ENCODE results near the gene VSTM4. TPM values are rescaled to one million over a fixed set of nuclear protein-coding genes. Genes with fewer than 3 reads are reported as not detected.

Gene VSTM4
- total RNA-seq, 3 donors from 2014 or later (not counting 1 experiment from before 2014, with no cell fraction given) = 0.38 to 0.57 (median 0.45) TPM

GRCh38 chr10:49094646-49095045 lies 20.7 kb downstream of the VSTM4 start:
- no peak overlapping the region for H3K4me3 Mint-ChIP-seq
- no peak for DNase-seq
- no peak overlapping the region for H3K4me3 ChIP-seq (ENCODE audit: low read length)
- no peaks in the 10 kb centered on the region for H3K36me3 ChIP-seq (ENCODE audit: control insufficient read depth, insufficient read depth, low read length)
- no peaks in the 10 kb centered on the region for H3K4me1 Mint-ChIP-seq
- H3K27ac Mint-ChIP-seq = no peak overlapping the region
- H3K36me3 Mint-ChIP-seq = no peaks in the 10 kb centered on the region
- H3K4me1 ChIP-seq (ENCODE audit: control insufficient read depth, insufficient read depth, low read length) = no peaks in the 10 kb centered on the region
- intact Hi-C loops (cut with micrococcal nuclease) = no loop called here
- no peak for TF ChIP-seq CTCF (IDR thresholded peaks at IDR 0.05)
- no peaks in the 10 kb centered on the region for H3K27me3 ChIP-seq (ENCODE audit: control insufficient read depth, insufficient read depth, low read length)
- H3K27me3 Mint-ChIP-seq (ENCODE audit: low read depth in 2 of 2) = peaks cover 0 to under 1% of the 10 kb centered on the region in 2 donors
- ATAC-seq = no peak
- WGBS (ENCODE audit: insufficient coverage) = 92% methylated on average over 4 of the region's 4 CpGs
- H3K9me3 Mint-ChIP-seq = no peaks in the 10 kb centered on the region
- H3K27ac ChIP-seq (ENCODE audit: low read length) = no peak overlapping the region
- no peaks in the 10 kb centered on the region for H3K9me3 ChIP-seq (ENCODE audit: control insufficient read depth, insufficient read depth, low read length)

GRCh38 chr10:49093922-49094321 lies 21.4 kb downstream of the VSTM4 start:
- ATAC-seq (no peak), DNase-seq (no peak)
- Mint-ChIP-seq H3K9me3 (no peaks in the 10 kb centered on the region), H3K4me3 (no peak overlapping the region), H3K36me3 (no peaks in the 10 kb centered on the region), H3K4me1 (no peaks in the 10 kb centered on the region), H3K27ac (no peak overlapping the region), H3K27me3 (ENCODE audit: low read depth in 2 of 2) (no peaks in the 10 kb centered on the region)
- H3K9me3 ChIP-seq (ENCODE audit: control insufficient read depth, insufficient read depth, low read length) = no peaks in the 10 kb centered on the region
- H3K27me3 ChIP-seq (ENCODE audit: control insufficient read depth, insufficient read depth, low read length) = no peaks in the 10 kb centered on the region
- H3K4me3 ChIP-seq (ENCODE audit: low read length) = no peak overlapping the region
- H3K27ac ChIP-seq (ENCODE audit: low read length) = no peak overlapping the region
- 93% methylated on average over 10 of the region's 10 CpGs for WGBS (ENCODE audit: insufficient coverage)
- no peak for TF ChIP-seq CTCF (IDR thresholded peaks at IDR 0.05)
- no peaks in the 10 kb centered on the region for H3K4me1 ChIP-seq (ENCODE audit: control insufficient read depth, insufficient read depth, low read length)
- intact Hi-C loops (cut with micrococcal nuclease) = no loop called here
- no peaks in the 10 kb centered on the region for H3K36me3 ChIP-seq (ENCODE audit: control insufficient read depth, insufficient read depth, low read length)

GRCh38 chr10:49092477-49092876 lies 22.8 kb downstream of the VSTM4 start:
- Mint-ChIP-seq H3K9me3 (peaks cover 0 to 2% of the 10 kb centered on the region in 2 donors), H3K4me3 (no peak overlapping the region), H3K27me3 (ENCODE audit: low read depth in 2 of 2) (no peaks in the 10 kb centered on the region), H3K4me1 (no peaks in the 10 kb centered on the region), H3K36me3 (peaks cover 3% of the 10 kb centered on the region), H3K27ac (no peak overlapping the region)
- DNase-seq (no peak), ATAC-seq (no peak)
- Histone ChIP-seq H3K4me3 (ENCODE audit: low read length) (no peak overlapping the region), H3K9me3 (ENCODE audit: control insufficient read depth, insufficient read depth, low read length) (no peaks in the 10 kb centered on the region), H3K27me3 (ENCODE audit: control insufficient read depth, insufficient read depth, low read length) (no peaks in the 10 kb centered on the region), H3K27ac (ENCODE audit: low read length) (no peak overlapping the region), H3K36me3 (ENCODE audit: control insufficient read depth, insufficient read depth, low read length) (no peaks in the 10 kb centered on the region), H3K4me1 (ENCODE audit: control insufficient read depth, insufficient read depth, low read length) (no peaks in the 10 kb centered on the region)
- 91% methylated on average over 11 of the region's 11 CpGs for WGBS (ENCODE audit: insufficient coverage)
- no peak for TF ChIP-seq CTCF (IDR thresholded peaks at IDR 0.05)
- intact Hi-C loops (cut with micrococcal nuclease) = no loop called here

- Mint-ChIP-seq H3K27me3 (ENCODE audit: low read depth in 2 of 2) (no peaks in the 10 kb centered on the region), H3K4me3 (no peak overlapping the region), H3K36me3 (peaks cover 11% of the 10 kb centered on the region), H3K27ac (no peak overlapping the region), H3K4me1 (no peaks in the 10 kb centered on the region), H3K9me3 (peaks cover 0 to 8% of the 10 kb centered on the region in 2 donors)
- DNase-seq (no peak), ATAC-seq (no peak)
- no peaks in the 10 kb centered on the region for H3K27me3 ChIP-seq (ENCODE audit: control insufficient read depth, insufficient read depth, low read length)
- H3K4me3 ChIP-seq (ENCODE audit: low read length) = no peak overlapping the region
- no peak for TF ChIP-seq CTCF (IDR thresholded peaks at IDR 0.05)
- H3K4me1 ChIP-seq (ENCODE audit: control insufficient read depth, insufficient read depth, low read length) = no peaks in the 10 kb centered on the region
- no peaks in the 10 kb centered on the region for H3K36me3 ChIP-seq (ENCODE audit: control insufficient read depth, insufficient read depth, low read length)
- no peaks in the 10 kb centered on the region for H3K9me3 ChIP-seq (ENCODE audit: control insufficient read depth, insufficient read depth, low read length)
- 87% methylated on average over 13 of the region's 13 CpGs for WGBS (ENCODE audit: insufficient coverage)
- intact Hi-C loops (cut with micrococcal nuclease) = no loop called here
- H3K27ac ChIP-seq (ENCODE audit: low read length) = no peak overlapping the region
These were observed 23.7 kb downstream of the VSTM4 start for GRCh38 chr10:49091450-49092210.
